Inferior parietal cortex (tissue), 1 donor: ENCODE measurements around the gene TARDBP.
A peak's percentile ranks its signal among the peaks of the same experiment; 100 is the strongest.
"Not testable (repeated sequence)": the region's sequence is repeated elsewhere in the genome, so short reads cannot be mapped to it uniquely, and the experiment has no call there.

Experiments used
- DNase-seq: peaks from one replicate; pipeline ENCODE4 v3.0.0-alpha.2; 2016; ENCODE audit errors: extremely low spot score

TARDBP gene

DNA sequence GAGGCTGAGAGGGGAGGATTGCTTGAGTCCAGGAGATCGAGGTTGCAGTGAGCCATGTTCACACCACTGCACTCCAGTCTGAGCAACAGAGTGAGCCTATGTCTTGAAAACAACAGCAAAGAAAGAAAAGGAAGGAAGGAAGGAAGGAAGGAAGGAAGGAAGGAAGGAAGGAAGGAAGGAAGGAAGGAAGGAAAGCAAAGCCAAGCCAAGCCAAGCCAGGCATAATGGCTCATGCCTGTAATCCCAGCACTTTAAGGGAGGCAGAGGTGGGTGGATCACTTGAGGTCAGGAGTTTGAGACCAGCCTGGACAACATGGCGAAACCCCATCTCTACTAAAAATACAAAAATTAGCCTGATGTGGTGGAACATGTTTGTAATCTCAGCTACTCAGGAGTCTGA is 20.4 kb upstream of the TARDBP start:
- not testable (repeated sequence) for DNase-seq

- no peak for DNase-seq
Observed at GRCh38 chr1:10992864-10993263, 19.6 kb upstream of the TARDBP start.

GRCh38 chr1:10996100-10996499 is 16.4 kb upstream of the TARDBP start:
- no peak for DNase-seq

GRCh38 chr1:11000526-11000925 is 11.9 kb upstream of the TARDBP start:
- DNase-seq = no peak

DNA sequence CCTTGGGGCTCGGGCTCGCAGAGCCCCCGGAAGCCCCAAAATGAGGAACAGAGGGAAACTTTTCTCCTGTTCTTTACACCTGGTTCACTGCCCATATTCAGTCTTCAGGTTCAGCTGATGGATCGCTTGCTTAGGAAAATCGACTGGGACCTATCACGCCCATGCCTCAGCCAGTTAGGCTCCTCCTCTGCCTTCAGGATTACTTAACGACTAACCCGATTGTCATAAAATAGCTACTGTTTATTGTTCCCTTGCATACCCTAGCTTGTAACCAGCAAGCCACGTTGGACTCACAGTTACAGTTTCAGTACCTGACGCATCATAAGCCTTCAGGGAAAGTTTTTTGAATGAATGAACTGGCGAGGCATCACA is 692 bp downstream of the TARDBP start:
- DNase-seq = no peak

GRCh38 chr1:11019358-11019757 is 6.9 kb downstream of the TARDBP start:
- not testable (repeated sequence) for DNase-seq

DNA sequence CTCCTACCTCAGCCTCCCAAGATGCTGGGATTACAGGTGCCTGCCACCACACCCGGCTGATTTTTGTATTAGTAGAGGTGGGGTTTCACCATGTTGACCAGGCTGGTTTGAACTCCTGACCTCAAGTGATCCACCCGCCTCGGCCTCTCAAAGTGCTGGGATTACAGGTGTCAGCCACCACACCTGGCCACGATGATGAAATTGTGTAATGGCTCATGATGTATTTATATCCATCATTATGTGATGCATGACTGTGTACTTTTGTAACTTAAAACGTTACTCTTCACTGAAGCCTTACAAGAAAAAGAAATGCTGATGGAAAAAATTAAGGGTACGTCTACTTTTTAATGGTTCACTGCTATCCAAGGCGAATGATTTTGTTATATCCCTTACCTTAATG is 7.5 kb downstream of the TARDBP start:
- no peak for DNase-seq

GRCh38 chr1:11023201-11023600 is 10.7 kb downstream of the TARDBP start:
- no peak for DNase-seq

DNA sequence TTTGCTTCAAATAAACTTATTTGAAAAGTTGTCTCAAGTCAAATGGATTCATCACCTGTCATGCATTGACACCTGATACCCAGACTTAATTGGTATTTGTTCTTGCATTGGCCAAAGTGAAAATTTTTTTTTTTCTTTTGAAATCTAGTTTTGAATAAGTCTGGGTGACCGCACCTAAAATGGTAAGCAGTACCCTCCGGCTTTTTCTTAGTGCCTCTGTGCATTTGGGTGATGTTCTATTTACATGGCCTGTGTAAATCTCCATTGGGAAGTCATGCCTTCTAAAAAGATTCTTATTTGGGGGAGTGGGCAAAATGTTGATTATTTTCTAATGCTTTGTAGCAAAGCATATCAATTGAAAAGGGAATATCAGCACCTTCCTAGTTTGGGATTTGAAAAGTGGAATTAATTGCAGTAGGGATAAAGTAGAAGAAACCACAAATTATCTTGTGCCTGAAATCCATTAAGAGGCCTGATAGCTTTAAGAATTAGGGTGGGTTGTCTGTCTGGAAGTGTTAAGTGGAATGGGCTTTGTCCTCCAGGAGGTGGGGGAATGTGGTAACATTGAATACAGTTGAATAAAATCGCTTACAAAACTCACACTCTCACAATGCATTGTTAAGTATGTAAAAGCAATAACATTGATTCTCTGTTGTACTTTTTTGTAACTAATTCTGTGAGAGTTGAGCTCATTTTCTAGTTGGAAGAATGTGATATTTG is 11.9 kb downstream of the TARDBP start:
- no peak for DNase-seq

- no peak for DNase-seq
Observed at GRCh38 chr1:11024874-11025203, 12.4 kb downstream of the TARDBP start.

DNA sequence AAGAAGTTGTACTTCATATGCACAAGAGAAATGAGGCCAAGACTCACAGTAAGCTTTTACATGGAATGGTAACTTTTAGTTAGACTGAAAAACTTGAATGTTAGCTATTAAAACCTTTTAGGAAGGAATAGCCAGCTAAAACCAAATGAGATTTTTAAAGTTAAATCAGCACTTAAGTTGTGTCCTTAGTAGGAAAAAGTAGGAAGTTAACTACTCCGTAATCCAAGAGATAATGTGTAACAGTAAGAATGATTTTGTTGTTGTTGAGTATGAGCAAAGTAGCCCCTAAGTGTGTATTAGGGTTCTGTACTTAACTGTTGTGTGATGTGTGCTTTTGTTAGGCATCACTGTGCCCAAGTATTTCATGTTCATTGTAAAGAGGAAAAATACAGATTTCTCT is 13.2 kb downstream of the TARDBP start:
- DNase-seq = no peak

DNA sequence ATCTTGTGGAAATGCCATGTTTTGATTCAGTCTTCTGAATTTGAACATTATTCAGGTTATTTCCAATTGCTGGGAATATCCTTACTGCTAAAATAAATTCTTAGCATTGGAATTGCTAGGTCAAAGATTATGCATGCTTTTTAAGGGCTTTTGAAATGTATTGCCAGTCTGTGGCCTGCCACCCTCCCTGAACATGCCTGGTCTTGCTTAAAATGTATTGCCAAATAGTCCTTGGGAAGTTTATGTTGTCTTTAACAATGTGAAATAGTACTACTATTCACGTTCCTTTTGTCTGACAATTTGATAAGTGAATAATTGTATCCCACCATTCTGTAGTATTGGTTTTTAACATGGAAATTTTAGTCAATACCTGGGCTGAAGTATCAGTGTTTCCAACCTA is 13.6 kb downstream of the TARDBP start:
- no peak for DNase-seq

DNA sequence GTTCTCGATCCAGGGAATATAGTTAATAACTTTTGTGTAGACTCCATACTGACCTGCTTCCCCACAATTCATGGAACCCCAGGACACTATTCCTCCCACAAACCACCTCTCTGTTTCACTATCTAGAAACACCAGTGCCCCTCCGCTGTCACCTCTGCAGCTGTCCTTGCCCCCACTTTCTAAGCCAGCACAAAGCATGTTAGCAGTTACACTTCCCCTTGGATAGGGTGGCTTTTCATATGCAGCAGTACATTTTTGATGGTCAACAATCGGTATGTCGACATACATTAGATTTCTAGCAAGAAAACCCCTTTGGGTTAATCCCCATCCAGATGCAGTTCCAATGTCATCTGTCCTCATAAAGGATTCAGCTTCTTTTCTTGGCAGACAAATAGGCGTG is 14.4 kb downstream of the TARDBP start:
- DNase-seq = no peak

- DNase-seq = no peak
Observed at GRCh38 chr1:11027316-11027715, 14.9 kb downstream of the TARDBP start.

DNA sequence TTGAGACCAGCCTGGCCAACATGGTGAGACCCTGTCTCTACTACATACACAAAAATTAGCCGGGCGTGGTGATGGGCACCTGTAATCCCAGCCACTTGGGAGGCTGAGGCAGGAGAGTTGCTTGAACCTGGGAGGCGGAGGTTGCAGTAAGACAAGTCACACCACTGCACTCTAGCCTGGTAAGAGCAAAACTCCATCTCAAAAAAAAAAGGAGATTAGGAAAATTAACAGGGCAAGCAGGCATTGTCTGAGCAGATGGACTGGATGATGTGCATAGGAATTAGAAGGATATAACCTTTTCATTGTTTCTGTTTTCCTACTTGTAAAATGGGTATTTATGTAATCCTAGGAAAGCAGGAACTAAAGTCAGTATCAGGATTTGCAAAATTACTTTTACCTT is 15.6 kb downstream of the TARDBP start:
- DNase-seq = no peak

DNA sequence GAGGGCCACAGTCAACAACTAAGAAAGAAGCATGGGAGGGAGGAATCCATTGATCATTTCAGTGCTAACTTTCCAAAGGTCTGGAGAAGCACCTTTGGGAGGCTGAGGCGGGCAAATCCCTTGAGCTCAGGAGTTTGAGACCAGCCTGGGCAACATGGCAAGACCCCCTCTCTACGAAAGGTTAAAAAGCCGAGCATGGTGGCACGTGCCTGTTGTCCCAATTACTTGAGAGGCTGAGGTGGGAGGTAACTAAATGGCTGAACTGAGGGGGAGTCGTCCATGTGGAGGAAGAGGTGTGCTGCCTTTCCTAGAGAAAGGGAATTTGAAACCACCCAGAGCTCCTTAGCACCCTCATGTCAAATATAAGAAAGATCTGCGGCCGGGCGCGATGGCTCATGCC is 18.4 kb downstream of the TARDBP start:
- DNase-seq = no peak

GRCh38 chr1:11031624-11032262 is 19.3 kb downstream of the TARDBP start:
- DNase-seq = no peak

DNA sequence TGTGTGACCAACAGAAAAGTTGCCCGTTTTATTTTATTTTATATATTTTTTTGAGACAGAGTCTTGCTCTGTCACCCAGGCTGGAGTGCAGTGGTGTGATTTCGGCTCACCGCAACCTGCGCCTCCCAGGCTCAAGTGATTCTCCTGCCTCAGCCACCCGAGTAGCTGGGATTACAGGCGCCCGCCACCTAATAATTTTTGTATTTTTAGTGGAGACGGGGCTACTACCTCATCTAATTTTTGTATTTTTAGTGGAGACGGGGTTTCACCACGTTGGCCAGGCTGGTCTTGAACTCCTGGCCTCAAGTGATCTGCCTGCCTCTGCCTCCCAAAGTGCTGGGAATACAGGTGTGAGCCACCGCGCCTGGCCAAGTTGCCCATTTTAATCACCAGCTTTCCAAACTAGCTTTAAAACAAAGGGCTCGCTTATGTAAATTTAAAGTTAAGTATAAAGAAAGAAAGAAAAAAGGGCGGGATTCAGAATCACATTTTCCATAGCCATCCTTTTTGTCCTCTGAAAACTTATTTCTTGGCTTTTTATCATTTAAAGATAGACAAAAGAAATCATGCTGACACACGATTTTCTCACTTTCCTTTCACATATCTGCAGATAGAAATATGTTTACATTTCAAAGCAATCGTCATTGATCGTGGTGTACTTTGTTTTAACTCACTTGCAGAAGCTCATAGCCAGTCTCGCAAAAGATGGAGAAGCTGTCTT is 24.7 kb downstream of the TARDBP start:
- not testable (repeated sequence) for DNase-seq

DNA sequence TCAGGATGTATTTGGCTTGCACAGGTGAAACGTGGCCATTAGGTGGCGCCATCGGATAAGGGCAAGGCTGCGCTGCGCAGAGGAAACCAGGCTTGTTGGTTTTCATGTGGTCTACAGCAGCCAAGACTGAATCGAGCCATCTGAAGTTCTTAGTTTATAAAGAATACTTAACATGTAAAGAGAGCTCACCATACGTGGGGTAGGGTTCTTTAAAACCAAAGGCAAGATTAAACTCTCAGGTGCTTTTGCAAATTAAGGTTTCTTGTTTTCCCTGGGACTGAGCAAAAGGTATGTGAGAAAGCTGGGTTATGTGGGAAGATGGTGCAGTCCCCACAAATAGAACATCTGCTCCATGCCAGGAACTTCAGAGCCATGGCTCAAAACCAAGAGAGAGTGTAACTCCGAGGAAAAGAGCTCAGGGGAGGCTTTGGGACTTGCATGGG is 25.3 kb downstream of the TARDBP start:
- peak; percentile 95 for DNase-seq

- DNase-seq = no peak
Observed at GRCh38 chr1:11039351-11040104, 27.1 kb downstream of the TARDBP start.

DNA sequence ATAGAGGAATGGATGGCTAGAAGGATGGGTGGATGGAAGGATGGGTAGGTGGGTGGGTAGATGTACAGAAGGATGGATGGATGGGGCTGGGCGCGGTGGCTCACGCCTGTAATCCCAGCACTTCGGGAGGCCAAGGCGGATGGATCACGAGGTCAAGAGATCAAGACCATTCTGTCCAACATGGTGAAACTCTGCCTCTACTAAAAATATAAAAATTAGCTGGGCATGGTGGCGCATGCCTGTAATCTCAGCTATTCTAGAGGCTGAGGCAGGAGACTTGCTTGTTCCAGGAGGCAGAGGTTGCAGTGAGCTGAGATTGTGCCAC is 27.6 kb downstream of the TARDBP start:
- DNase-seq = not testable (repeated sequence)

DNA sequence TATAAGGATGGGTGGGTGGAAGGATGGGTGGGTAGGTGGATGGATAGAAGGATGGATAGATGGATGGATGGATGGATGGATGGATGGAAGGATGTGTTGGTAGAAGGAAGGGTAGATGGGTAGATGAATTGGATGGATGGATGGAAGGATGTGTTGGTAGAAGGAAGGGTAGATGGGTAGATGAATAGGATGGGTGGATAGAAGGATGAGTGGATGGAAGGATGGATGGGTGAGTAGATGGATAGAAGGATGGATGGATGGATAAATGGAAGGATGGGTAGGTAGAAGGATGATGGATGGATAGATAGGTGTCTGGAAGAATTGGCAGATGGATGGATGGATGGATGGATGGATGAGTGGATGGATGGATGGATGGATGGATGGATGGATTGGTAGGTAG is 28.6 kb downstream of the TARDBP start:
- no peak for DNase-seq

GRCh38 chr1:11042065-11042464 is 29.6 kb downstream of the TARDBP start:
- no peak for DNase-seq
